ENCODE data around the gene PAWR. TPM values are rescaled to one million over a fixed set of nuclear protein-coding genes. Genes with fewer than 3 reads are reported as not detected.

Gene PAWR
- total and polyA plus RNA-seq, 9 of the 15 experiments (the other 6 are each of a cell fraction or from before 2014, with no cell fraction given): 0.82 TPM; not detected in 8

- H3K9ac ChIP-seq (ENCODE audit: insufficient read depth in 1 of 2, low read depth in 2 of 2, low read length in 2 of 2): no peak overlapping the region
- CTCF ChIA-PET (ENCODE audit: low intra/inter-chr PET ratio): no interaction called here
- no peaks in the 10 kb centered on the region for H3K9me1 ChIP-seq (ENCODE audit: control insufficient read depth, insufficient read depth, low read length)
- no peaks in the 10 kb centered on the region for H3K27me3 ChIP-seq (ENCODE audit: control insufficient read depth in 2 of 2, insufficient read depth in 2 of 2, low read length in 2 of 2)
- POLR2A ChIA-PET: no interaction called here
- H3K4me3 ChIP-seq: no peak overlapping the region
- no peak overlapping the region for H2AFZ ChIP-seq (ENCODE audit: low read depth, low read length)
- no peaks in the 10 kb centered on the region for H3K4me1 ChIP-seq (replicated peaks in 1 of 2; ENCODE audit: control insufficient read depth in 2 of 2, insufficient read depth in 2 of 2, low read length in 2 of 2)
- TF ChIP-seq ARNT (IDR thresholded peaks at IDR 0.05) (no peak), NONO (IDR thresholded peaks at IDR 0.05; ENCODE audit: low read depth in 2 of 2, low read length in 1 of 2) (no peak), MEIS2 (IDR thresholded peaks at IDR 0.05; ENCODE audit: partially characterized antibody) (no peak), ZNF445 (CRISPR knock-in tag; IDR thresholded peaks at IDR 0.05; ENCODE audit: low read depth) (no peak), PPARD (CRISPR knock-in tag; IDR thresholded peaks at IDR 0.05) (no peak), FOS (IDR thresholded peaks at IDR 0.05; ENCODE audit: extremely low read depth, insufficient read length) (no peak), ZNF354B (CRISPR knock-in tag; IDR thresholded peaks at IDR 0.05) (no peak), CREB3L1 (IDR thresholded peaks at IDR 0.05; ENCODE audit: borderline replicate concordance, low read depth) (no peak), ZNF592 (IDR thresholded peaks at IDR 0.05) (no peak), NCOA6 (IDR thresholded peaks at IDR 0.05) (no peak), KLF13 (tag; IDR thresholded peaks at IDR 0.05; ENCODE audit: borderline replicate concordance, low read depth) (no peak), ELF4 (CRISPR knock-in tag; IDR thresholded peaks at IDR 0.05) (no peak), U2AF1 (optimal IDR thresholded peaks at IDR 0.05; ENCODE audit: low read depth, low read length) (no peak), CLOCK (CRISPR knock-in tag; IDR thresholded peaks at IDR 0.05; ENCODE audit: borderline replicate concordance) (no peak), BRD9 (IDR thresholded peaks at IDR 0.05; ENCODE audit: low read depth, partially characterized antibody) (no peak), RBM34 (IDR thresholded peaks at IDR 0.05; ENCODE audit: borderline replicate concordance, insufficient read depth, low read length) (no peak)
- H3K9me3 ChIP-seq (replicated peaks; ENCODE audit: control insufficient read depth, insufficient read depth, low read depth, low read length): no peaks in the 10 kb centered on the region
- no TSS peak for BruUV-seq (replicated peaks)
- in situ Hi-C loops (cut with MboI): no loop called here
- no peak overlapping the region for H3K27ac ChIP-seq (ENCODE audit: extremely low read depth, low read depth, low read length)
- intact Hi-C loops (cut with micrococcal nuclease): no loop called here
- no peaks in the 10 kb centered on the region for H3K36me3 ChIP-seq (ENCODE audit: control insufficient read depth, insufficient read depth, low read length)
- H3K79me2 ChIP-seq (ENCODE audit: control insufficient read depth, insufficient read depth, low read length): no peaks in the 10 kb centered on the region
- ATAC-seq: no peak
- no peak for FAIRE-seq
- H4K20me1 ChIP-seq (replicated peaks; ENCODE audit: control insufficient read depth, insufficient read depth, low read length): no peaks in the 10 kb centered on the region
- DNase-seq (ENCODE audit: extremely low read depth in 1 of 4, low spot score in 3 of 4): no peak
- H3K4me2 ChIP-seq (ENCODE audit: insufficient read depth, low read length): no peak overlapping the region
These were observed 29.1 kb downstream of the PAWR start for GRCh38 chr12:79661629-79662028.

Data from K562 (cell line).